ENCODE data around the gene GALNT9.

Gene GALNT9

GRCh38 chr12:132324841-132325732 lies 4.3 kb downstream of the GALNT9 start:
- no peak for DNase-seq

- DNase-seq, result no peak
These were observed 5.2 kb downstream of the GALNT9 start for GRCh38 chr12:132324173-132324572.

- no peak for DNase-seq
These were observed 6.0 kb downstream of the GALNT9 start for GRCh38 chr12:132323171-132324010.

GRCh38 chr12:132322206-132323132 lies 6.9 kb downstream of the GALNT9 start:
- no peak for DNase-seq

- DNase-seq, result no peak
These were observed 7.9 kb downstream of the GALNT9 start for GRCh38 chr12:132321321-132322118.

- DNase-seq, result no peak
These were observed 8.6 kb downstream of the GALNT9 start for GRCh38 chr12:132320767-132321211.

- DNase-seq, result no peak
These were observed 9.3 kb downstream of the GALNT9 start for GRCh38 chr12:132319991-132320570.

GRCh38 chr12:132319359-132319950 lies 9.9 kb downstream of the GALNT9 start:
- DNase-seq, result no peak

GRCh38 chr12:132318618-132319033 lies 10.8 kb downstream of the GALNT9 start:
- DNase-seq, result no peak

- no peak for DNase-seq
These were observed 11.3 kb downstream of the GALNT9 start for GRCh38 chr12:132318135-132318534.

GRCh38 chr12:132317233-132317938 lies 12.0 kb downstream of the GALNT9 start:
- DNase-seq, result no peak

- DNase-seq, result no peak
These were observed 12.7 kb downstream of the GALNT9 start for GRCh38 chr12:132316497-132317232.

GRCh38 chr12:132315951-132316350 lies 13.4 kb downstream of the GALNT9 start:
- DNase-seq, result no peak

- DNase-seq, result no peak
These were observed 13.9 kb downstream of the GALNT9 start for GRCh38 chr12:132315507-132315906.

GRCh38 chr12:132314516-132315233 lies 14.7 kb downstream of the GALNT9 start:
- no peak for DNase-seq

GRCh38 chr12:132314035-132314434 lies 15.4 kb downstream of the GALNT9 start:
- no peak for DNase-seq

GRCh38 chr12:132313182-132313581 lies 16.2 kb downstream of the GALNT9 start:
- no peak for DNase-seq

GRCh38 chr12:132312516-132312915 lies 16.9 kb downstream of the GALNT9 start:
- no peak for DNase-seq

All from NCI-H187 (cell line).